ENCODE results near the gene PTCH1.

DNA sequence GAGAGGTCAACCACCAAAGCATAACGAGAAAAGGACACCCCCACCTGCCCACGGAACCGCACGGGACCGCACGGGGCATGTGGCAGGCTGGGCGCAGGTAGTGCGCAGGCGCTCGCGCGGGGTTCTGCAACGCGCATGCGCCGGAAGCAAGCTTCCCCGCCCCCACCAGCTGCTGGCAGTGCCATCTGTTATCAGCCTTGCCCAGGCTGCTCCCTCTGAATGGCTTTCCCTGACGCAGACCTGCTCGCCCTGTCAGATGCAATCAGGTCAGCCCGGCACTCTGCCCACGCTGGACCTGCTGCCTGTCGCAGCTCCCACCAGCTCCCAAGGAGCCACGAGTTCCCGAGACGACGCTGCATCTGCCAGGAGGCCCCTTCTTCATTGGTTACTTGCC is 22.8 kb downstream of the PTCH1 start:
- TF ChIP-seq, protein P1, sequence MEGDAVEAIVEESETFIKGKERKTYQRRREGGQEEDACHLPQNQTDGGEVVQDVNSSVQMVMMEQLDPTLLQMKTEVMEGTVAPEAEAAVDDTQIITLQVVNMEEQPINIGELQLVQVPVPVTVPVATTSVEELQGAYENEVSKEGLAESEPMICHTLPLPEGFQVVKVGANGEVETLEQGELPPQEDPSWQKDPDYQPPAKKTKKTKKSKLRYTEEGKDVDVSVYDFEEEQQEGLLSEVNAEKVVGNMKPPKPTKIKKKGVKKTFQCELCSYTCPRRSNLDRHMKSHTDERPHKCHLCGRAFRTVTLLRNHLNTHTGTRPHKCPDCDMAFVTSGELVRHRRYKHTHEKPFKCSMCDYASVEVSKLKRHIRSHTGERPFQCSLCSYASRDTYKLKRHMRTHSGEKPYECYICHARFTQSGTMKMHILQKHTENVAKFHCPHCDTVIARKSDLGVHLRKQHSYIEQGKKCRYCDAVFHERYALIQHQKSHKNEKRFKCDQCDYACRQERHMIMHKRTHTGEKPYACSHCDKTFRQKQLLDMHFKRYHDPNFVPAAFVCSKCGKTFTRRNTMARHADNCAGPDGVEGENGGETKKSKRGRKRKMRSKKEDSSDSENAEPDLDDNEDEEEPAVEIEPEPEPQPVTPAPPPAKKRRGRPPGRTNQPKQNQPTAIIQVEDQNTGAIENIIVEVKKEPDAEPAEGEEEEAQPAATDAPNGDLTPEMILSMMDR (IDR thresholded peaks at IDR 0.05; ENCODE audit: insufficient read depth, low read length): no peak
- TF ChIP-seq POLR2AphosphoS5 (IDR thresholded peaks at IDR 0.05; ENCODE audit: low read depth): no peak
- TF ChIP-seq GABPA (IDR thresholded peaks at IDR 0.05; ENCODE audit: low read depth): no peak
- TF ChIP-seq, protein P2, sequence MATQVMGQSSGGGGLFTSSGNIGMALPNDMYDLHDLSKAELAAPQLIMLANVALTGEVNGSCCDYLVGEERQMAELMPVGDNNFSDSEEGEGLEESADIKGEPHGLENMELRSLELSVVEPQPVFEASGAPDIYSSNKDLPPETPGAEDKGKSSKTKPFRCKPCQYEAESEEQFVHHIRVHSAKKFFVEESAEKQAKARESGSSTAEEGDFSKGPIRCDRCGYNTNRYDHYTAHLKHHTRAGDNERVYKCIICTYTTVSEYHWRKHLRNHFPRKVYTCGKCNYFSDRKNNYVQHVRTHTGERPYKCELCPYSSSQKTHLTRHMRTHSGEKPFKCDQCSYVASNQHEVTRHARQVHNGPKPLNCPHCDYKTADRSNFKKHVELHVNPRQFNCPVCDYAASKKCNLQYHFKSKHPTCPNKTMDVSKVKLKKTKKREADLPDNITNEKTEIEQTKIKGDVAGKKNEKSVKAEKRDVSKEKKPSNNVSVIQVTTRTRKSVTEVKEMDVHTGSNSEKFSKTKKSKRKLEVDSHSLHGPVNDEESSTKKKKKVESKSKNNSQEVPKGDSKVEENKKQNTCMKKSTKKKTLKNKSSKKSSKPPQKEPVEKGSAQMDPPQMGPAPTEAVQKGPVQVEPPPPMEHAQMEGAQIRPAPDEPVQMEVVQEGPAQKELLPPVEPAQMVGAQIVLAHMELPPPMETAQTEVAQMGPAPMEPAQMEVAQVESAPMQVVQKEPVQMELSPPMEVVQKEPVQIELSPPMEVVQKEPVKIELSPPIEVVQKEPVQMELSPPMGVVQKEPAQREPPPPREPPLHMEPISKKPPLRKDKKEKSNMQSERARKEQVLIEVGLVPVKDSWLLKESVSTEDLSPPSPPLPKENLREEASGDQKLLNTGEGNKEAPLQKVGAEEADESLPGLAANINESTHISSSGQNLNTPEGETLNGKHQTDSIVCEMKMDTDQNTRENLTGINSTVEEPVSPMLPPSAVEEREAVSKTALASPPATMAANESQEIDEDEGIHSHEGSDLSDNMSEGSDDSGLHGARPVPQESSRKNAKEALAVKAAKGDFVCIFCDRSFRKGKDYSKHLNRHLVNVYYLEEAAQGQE (IDR thresholded peaks at IDR 0.05; ENCODE audit: insufficient replicate concordance, low read depth): no peak
- no peak for TF ChIP-seq SPI1 (IDR thresholded peaks at IDR 0.05; ENCODE audit: borderline replicate concordance, low read depth)
